Renal pelvis (tissue), 4 donors: ENCODE data around the gene LRBA. TPM values are rescaled to one million over a fixed set of nuclear protein-coding genes. Genes with fewer than 3 reads are reported as not detected.
"Not testable (repeated sequence)": the region's sequence is repeated elsewhere in the genome, so short reads cannot be mapped to it uniquely, and the experiment has no call there.

Source experiments
- DNase-seq: peaks from one replicate; pipeline ENCODE4 v3.0.0-alpha.2; 2013
- polyA plus RNA-seq, 3 donors: library from polyadenylated mRNA; unstranded; fragments of 120-200 nt; gene quantifications; one replicate each; pipeline ENCODE4 v1.2.1, GENCODE V29; 2013; ENCODE audit not compliant: insufficient read length in 3 of 3

Gene LRBA
- polyA plus RNA-seq, 3 donors: 60.9 to 76.1 (median 63.6) TPM

DNA sequence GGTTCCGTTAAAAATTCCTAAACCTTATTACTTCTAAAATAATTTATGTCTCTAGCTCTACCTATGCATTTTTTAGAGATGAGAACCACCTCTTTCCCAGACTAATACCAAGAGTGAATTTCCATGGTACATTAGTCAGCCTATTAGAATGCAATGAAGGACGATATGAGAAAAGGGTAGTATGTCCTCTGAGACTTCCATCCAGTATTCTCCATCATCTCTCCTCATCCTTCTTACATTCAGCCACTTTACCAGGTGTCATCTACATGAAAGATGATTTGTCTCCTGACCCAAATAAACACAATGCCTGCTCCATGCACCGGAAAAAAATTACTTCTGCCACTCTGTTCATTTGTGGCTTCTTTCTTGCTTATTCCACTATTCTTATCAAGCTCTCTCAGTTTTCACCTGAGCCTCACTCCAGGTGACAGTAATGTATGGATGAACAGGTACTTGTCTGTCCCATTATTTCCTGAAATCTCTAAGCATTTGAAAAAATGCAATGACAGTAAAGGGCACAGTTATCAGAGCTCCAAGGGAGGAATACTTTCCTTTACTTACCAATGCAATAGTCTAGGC lies 335.2 kb downstream of the LRBA start:
- no peak for DNase-seq

DNA sequence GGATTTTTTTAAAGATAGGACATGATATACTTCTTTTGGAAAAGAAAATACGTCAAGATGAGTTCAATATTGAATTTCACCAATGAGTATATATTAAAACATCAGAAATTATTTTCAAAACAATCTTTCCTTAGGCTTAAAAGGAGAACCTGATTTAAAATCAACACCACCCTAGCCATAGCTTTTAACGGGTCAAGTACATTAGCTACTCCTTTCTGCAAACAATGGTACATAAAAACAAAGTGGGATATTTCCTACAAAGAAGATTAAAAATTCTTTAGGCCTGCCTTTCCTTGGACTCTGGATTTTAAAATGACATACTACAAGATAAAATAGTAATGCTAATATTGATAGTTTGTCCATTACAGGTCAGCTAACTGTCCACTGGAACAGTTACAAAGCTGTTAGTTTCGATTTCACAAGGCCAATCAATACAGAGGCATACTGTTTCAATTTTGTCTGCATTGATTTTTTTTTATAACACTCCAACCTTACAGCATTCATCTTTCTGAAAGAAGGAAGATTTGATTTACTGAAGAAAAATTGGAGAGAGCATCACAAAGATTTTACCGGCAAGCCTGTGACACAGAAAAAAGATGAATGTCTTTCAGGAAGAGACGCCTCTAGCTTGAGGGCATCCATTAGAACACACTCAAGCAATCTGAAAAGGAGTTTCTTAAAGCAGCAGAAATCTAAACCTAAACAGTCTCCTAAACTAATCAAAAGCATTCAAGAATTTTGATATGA lies 335.9 kb downstream of the LRBA start:
- no peak for DNase-seq

DNA sequence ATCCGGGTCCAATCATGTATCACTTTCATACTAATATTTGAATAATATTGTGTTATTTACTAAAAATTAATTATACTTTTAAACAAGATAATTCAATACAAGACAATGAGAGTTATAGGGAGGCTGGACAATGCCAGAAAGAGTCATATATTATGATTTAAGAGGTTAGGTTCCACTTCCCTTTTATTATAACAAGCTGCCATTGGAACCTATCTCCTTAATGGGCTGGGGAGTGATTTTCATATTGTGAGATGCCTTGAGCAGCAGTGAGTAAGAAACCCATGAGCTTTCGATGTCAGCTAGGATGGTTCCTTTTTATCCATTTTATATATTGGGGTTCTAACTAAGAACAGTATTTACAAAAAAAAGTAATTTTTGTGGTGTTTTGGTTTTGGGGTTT lies 341.3 kb downstream of the LRBA start:
- no peak for DNase-seq

DNA sequence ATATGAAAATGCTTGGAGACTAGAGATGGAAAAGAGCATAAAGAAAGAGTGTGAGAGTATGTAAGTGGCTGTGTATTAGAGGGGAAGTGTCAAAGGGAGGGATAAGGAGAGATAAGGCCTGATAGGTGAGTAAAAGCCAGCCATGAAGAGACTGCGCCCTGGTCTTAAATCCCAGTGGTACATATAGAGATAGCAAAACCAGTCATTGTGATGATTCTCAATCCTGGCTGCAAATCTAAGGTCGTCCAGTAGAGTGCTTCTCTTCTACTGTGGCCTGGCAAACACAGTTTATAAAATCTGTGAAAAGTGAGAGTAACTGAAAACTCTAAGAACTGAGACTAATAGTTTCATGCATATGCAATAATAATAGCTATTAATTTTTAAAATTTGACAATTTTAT lies 346.3 kb downstream of the LRBA start:
- no peak for DNase-seq

DNA sequence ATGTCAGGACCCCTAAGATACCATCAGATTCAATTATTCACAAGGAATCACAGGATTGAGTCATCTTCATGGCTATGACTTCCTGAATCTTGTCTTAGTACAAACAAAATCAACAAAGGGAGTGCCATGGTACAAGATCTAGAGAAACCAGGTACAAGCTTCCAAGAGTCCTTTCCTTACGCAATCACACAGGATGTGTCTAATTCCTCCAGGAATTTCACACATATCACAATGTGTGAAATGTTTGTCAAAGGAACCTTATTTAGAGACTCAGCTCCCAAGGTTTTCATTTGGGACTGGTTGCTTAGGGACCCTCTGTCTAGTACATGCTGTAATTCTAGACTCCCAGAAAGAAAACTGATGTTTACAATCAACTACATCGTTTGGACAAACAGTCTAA lies 350.1 kb downstream of the LRBA start:
- DNase-seq: no peak

DNA sequence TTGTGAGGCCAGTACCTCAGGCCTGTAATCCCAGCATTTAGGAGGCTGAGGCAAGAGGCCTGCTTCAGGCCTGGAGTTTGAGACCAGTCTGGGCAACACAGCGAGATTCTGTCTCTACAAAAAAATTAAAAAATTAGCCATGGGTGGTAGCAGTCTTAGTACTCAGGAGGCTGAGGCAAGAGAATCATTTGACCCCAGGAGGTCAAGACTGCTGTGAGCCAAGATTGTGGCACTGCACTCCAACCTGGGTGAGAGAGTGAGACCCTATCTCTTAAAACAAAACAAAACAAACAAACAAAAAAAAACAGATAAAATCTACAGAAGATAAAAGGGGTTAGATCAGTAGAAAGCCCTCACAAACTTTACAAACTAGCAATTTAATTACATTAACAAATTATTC lies 352.4 kb downstream of the LRBA start:
- no peak for DNase-seq

DNA sequence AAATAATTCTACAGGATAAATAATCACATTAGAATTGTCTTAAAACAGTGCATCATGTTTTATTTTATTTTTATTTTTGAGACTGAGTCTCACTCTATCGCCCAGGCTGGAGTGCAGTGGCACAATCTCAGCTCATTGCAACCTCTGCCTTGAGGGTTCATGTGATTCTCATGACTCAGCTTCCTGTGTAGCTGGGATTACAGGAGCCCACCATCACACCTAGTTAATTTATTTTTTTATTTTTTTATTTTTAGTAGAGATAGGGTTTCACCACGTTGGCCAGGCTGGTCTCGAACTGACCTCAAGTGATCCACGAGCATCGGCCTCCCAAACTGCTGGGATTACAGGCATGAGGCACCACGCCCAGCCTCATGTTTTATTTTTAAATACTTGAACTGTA lies 353.5 kb downstream of the LRBA start:
- DNase-seq: not testable (repeated sequence)

DNA sequence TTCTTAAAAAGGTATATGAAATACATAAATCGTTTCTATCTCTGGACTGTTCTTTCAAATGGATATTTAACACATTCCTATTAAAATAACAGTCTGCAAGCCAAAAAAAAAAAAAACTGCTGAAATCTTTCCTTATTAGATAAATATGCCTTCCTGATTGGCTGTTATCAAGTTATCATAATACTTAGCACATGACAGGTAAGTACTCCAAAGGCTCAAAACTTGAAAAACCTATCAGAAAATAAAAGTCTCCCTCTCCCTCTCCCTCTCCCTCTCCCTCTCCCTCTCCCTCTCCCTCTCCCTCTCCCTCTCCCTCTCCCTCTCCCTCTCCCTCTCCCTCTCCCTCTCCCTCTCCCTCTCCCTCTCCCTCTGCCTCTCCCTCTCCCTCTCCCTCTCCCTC lies 356.8 kb downstream of the LRBA start:
- DNase-seq: not testable (repeated sequence)

DNA sequence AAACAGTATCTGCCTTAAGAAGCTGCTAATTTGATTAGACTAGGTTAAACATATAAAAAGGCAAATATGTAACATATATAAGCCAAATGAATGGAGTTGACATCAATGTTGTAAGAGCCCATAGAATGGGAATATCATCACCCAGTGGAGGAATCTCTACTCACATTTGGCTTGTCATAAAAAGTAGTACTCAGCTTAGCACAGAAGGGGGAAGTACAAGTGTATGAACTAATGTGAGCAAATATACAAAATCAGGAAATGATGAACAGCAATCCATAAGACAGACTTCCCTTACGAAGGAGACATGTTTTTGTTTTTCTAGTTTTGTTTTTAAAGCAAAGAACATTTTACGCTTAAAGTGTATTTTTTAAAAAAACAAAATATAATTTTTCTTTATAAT lies 358.2 kb downstream of the LRBA start:
- DNase-seq: no peak

DNA sequence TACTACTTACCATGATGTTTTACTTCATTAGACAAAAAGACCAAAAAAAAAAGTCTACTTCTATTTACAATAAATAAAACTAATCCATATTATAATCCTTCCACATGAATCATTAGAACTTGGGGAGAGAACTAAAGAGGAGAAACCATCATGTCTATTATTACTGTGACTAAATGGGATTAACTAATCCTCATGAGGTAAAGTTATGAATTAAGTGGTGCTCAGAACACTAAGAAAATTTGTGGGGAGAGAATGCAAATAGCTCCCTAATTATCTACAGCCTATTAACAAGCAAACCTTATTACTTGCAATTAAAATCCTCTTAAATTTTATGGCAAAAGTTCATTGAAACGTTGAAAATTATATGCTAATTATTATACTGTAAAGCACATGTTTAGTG lies 364.3 kb downstream of the LRBA start:
- no peak for DNase-seq

DNA sequence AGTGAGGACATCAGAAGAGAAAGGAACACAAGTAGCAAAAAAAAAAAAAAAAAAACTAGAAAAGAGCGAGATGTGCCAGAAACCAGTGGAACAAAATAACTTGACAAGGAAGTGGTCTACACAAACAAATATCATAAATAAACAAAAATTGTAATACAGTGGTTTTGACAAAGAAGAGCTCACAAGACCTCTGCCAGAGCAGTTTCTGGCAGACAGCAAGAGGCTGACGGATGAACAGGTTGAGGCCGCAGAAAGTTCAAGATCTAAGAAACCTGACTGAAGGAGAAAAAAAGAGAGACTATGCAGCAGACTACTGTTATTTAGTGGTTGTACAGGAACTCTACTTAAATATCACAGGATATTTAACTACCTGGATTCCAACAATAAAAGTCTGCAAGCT lies 367.0 kb downstream of the LRBA start:
- DNase-seq: no peak

DNA sequence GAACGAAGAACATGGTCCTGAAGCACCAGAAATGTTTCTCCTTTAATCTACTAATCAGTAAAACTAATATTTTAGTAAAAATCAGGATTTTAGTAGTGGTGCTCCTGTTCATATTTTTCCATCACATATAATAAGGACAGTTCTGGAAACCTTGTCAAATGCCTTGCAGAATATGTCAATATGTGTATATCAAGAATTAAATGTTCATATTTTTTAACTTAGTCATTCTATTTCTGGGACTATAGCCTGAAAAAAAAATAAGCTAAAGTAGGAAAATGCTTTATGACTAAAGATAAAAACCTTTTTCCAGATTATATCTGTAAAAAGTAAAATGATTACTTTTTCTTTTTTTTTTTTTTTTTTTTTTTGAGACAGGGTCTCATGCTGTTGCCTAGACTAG lies 368.1 kb downstream of the LRBA start:
- no peak for DNase-seq

DNA sequence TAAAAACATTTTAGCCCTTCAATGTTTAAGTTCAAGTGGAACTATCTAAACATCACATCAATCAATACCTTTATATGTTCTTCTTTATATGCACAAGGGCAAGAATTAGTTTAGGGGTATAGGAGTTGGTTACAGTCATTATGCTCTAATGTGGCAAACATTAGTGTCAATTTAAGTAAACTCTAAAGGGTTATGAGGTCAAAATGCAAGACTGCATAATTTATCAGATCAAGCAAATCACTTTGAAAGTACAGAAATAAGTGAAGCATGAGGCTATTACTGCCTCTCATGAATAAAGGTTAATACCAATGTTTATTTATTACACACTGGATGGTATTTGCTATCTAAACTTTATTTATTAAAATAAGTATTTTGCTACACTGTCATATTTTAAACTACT lies 373.5 kb downstream of the LRBA start:
- DNase-seq: no peak

DNA sequence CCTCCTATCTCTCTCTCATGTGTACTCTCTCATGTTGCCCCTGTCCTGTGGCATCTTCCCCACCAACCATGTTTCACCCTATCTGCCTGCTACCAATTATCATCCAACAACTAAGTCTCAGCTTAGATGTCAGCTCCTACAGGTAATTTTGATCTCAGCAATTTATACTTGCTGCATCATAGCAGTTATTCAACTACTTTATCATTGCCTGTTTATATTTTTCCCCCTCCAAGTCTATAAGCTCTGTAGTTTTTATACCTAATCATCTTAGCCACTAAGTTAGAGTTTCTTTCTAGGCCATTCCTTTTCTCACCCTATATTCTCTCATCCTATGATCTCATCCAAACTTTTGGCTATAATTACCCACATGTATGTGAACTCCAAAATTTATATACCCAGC lies 382.4 kb downstream of the LRBA start:
- no peak for DNase-seq

DNA sequence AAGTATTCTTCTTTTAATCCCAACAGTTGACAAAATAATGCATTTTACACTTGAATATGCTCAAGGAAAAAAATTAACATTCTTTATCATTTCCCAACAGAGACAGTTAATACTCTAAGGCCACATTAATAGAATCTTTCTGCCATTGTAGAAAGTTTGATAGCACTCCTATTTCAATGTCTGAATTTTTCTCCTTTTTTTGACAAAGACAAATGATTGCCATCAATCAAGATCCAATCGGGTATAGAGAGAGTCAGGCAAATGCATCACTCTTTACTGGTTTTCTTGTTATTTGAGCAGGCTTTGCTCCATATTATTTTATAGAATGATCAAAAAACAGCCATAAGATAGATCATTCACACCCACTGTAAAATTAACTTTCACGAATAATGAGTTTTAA lies 387.0 kb downstream of the LRBA start:
- no peak for DNase-seq

DNA sequence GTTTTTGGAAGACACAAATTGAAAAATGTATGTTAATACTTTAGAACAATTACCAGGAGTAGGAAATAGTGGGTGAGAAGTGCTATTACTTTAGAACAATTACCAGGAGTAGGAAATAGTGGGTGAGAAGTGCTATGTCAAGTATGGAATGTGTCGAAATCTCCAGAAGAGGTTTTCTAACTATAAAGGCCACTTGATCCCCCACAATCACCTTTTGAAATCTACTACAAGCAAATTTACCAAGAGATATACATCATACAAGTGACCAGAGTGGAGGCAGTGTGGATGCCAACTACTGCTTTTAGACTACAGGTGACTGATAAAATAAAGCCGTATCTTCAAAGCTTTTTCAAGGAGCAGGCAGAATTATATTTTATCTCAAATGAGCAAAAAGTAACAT lies 390.1 kb downstream of the LRBA start:
- no peak for DNase-seq

DNA sequence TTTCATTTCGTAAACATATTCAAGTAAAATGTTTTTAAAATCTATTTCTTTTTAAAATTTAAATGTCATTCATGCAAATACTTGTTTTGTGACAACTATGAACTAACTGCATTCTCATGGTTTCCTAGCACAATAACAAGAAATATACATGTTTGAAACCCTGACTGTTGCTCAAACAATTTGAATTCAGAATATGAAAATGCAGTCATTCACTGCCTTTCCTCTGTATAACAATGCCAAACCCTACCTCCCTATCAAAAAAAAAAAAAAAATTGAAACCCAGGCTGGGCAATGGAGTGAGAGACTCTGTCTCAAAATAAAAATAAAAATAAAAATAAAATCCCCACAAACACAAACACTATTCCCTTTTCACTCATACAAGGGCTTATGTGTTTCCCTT lies 391.0 kb downstream of the LRBA start:
- DNase-seq: no peak

DNA sequence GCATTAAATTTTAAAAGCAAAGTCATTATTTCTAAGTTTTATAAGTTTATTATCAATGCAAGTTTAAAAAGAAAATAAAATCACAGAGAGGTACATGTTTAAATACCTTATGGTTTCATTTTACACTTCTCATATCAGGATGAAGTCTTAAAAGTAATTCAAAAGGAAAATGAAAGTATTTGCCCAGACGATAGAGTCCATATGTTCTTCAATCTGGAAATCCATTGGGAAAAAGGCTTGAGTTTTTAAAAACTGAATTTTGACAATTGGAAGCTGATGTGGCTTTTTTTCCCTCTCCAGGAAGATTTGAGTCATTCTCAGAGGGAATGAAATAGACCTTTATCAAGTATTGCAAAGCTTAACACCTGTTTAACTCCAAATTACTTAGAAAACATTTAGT lies 396.0 kb downstream of the LRBA start:
- DNase-seq: no peak

DNA sequence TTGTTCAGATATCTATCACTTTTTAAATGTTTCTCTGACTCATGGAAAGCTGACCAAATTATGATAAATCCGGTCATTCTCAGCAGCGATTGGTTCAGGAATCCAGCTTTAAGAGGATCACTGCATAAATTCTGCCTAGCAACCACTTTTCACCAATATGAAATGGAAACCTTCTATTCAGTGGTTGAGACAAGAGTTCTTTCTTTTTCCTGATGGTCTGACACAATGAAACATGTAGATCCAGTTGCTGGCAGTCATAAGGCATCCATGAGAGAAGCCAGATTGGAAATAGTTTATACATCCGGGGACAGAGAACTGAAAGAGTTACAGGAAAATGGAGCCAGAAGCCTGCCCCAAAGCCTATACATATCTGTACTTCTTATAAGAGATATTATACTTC lies 406.0 kb downstream of the LRBA start:
- no peak for DNase-seq

DNA sequence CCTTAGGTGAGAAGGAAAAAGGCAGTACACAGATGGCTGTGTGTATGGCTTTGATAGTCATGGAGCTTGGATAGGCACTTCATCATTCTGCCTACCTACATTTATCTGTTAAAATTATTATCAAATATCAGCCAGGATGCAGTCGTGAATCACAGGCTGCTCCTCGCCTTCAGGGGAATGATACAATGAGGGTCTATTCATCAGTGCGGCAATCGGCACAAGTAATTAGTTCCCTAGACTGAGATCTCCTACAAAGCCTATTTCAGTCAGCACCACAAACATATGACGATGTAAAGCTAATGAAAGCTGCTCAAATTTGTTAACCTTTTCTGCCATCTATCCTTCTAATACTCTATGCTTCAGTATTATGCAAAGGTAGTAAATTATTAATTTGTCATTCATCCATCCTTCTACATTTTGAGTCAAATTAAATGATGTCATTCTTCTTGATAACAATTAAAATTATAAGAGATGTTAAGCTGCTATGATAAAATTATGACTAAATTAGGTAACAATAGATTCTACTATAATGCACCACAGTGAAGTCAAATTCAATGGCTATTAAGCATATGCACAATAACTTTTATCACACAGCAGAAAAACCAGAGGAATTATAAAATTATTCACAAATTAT lies 414.2 kb downstream of the LRBA start:
- no peak for DNase-seq

DNA sequence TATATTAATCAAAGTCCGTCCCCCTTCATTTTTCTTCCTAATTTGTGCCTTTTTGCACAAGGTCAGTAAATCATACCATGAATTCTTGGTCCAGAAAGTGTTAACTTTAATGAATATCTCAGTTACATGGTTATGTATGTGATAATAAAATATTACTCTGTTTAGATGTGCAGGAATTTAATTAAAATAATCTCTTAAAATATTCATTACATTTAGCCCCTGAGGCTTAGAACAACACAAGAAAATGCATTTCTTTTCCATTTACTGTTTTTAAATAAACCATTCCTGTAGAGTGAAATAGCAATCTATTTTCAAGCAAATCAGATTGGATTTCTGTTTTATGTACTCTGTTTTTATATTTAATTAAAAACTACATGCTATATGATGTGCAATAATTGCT lies 415.5 kb downstream of the LRBA start:
- no peak for DNase-seq

DNA sequence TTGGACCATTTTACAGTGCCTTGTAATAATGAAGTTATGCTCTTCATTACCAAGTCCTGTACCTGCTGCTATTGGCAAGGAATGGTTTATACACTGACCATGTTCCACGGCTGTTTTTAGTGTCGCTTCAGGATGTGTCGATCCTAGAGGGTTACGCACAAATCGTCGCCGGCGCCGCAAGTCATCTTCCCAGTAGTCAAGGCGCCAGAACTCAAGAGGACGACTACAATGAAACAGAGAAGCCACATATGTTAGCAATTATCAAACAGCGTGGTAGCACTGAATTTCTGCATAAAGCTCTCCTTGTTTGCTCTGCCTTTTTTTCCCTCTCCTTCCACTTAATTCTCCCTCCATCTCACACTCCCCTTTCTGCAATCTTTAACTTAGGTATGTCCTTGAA lies 416.2 kb downstream of the LRBA start:
- DNase-seq: no peak

DNA sequence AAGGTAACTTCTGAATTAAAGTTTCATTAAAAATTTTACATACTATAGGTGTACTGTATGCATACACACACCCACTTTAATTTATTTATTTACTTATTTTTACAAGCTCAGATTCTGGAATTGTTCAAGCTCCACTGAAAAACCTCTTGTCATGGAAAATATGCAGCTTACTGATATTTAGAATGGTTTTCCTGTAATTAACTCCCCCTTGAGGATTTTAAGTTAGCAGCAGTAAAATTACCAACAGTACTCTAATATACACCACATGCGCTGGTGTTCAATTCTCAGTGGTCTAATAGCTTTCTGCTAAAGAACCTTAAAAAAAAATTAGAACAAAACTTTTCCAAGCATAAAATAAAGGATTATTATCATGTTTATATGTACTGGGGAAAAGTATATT lies 421.1 kb downstream of the LRBA start:
- no peak for DNase-seq

DNA sequence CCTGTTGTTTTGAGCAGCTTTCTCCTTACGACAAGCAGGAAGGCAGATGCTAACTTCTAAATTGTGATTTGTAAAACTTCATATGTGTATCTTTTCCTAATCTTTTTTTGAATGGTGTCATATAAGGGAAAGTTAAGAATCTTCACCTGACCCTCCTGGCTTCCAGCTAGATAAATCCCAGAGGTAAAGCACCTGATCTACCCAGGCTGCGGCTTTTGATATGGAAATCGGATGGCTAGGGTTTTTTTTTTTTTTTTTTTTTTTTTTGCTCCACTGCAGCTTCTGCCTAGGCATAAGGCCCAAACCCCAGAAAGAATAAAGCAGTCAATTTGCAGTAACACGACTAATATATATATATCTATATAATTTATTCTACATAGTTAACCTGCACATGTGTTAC lies 423.2 kb downstream of the LRBA start:
- no peak for DNase-seq
